PC-3 (cell line): ENCODE results near the gene MICU1.
"Not testable (repeated sequence)": the region's sequence is repeated elsewhere in the genome, so short reads cannot be mapped to it uniquely, and the experiment has no call there.

Experiments
- EZH2 ChIP-seq: fragments of 300-600 bp; sonication (generic); IDR thresholded peaks from one replicate; pipeline ENCODE4 v1.6.1; 2017; ENCODE audit warnings: antibody characterized with exemption, mild to moderate bottlenecking, low read length; ENCODE audit not compliant: unreplicated experiment
- TF ChIP-seq, protein P1 (sequence below): fragments of 300-600 bp; sonication (generic); conservative IDR thresholded peaks from 2 replicates; pipeline ENCODE4 v1.5.1; 2017; ENCODE audit warnings: antibody characterized with exemption, low read depth, mild to moderate bottlenecking, low read length

DNA sequence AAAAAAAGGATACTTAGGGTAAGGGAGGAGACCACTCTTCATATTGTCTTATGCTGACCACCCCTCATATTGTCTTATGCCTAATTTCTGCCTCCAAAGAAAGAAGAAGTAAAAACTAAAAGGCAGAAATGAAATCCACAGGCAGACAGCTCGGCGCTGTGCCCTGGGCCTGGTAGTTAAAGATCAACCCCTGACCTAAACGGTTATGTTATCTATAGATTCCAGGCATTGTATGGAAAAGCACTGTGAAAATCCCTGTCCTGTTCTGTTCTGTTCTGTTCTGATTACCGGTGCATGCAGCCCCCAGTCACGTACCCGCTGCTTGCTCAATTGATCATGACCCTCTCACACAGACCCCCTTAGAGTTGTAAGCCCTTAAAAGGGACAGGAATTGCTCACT lies 82.0 kb downstream of the MICU1 start:
- TF ChIP-seq, protein P1, sequence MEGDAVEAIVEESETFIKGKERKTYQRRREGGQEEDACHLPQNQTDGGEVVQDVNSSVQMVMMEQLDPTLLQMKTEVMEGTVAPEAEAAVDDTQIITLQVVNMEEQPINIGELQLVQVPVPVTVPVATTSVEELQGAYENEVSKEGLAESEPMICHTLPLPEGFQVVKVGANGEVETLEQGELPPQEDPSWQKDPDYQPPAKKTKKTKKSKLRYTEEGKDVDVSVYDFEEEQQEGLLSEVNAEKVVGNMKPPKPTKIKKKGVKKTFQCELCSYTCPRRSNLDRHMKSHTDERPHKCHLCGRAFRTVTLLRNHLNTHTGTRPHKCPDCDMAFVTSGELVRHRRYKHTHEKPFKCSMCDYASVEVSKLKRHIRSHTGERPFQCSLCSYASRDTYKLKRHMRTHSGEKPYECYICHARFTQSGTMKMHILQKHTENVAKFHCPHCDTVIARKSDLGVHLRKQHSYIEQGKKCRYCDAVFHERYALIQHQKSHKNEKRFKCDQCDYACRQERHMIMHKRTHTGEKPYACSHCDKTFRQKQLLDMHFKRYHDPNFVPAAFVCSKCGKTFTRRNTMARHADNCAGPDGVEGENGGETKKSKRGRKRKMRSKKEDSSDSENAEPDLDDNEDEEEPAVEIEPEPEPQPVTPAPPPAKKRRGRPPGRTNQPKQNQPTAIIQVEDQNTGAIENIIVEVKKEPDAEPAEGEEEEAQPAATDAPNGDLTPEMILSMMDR, result not testable (repeated sequence)
- TF ChIP-seq EZH2, result not testable (repeated sequence)
